ENCODE measurements around the gene TRDN.

GRCh38 chr6:123587838-123588545 is 48.8 kb downstream of the TRDN start:
- TF ChIP-seq, protein P1, sequence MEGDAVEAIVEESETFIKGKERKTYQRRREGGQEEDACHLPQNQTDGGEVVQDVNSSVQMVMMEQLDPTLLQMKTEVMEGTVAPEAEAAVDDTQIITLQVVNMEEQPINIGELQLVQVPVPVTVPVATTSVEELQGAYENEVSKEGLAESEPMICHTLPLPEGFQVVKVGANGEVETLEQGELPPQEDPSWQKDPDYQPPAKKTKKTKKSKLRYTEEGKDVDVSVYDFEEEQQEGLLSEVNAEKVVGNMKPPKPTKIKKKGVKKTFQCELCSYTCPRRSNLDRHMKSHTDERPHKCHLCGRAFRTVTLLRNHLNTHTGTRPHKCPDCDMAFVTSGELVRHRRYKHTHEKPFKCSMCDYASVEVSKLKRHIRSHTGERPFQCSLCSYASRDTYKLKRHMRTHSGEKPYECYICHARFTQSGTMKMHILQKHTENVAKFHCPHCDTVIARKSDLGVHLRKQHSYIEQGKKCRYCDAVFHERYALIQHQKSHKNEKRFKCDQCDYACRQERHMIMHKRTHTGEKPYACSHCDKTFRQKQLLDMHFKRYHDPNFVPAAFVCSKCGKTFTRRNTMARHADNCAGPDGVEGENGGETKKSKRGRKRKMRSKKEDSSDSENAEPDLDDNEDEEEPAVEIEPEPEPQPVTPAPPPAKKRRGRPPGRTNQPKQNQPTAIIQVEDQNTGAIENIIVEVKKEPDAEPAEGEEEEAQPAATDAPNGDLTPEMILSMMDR (IDR thresholded peaks at IDR 0.05): no peak
- TF ChIP-seq POLR2A (IDR thresholded peaks at IDR 0.05): no peak
